Esophagus muscularis mucosa (tissue), 4 donors: ENCODE measurements around the gene VPS35. TPM values are rescaled to one million over a fixed set of nuclear protein-coding genes. Genes with fewer than 3 reads are reported as not detected.

ENCODE experiments used
- DNase-seq: peaks from one replicate; pipeline ENCODE4 v3.0.0-alpha.2; 2017; ENCODE audit errors: extremely low spot score
- H3K27ac ChIP-seq, 4 donors: fragments of 200-600 bp; sonication (generic); replicated peaks in 1 of 4; 1 replicate in 3 of 4; 2 replicates in 1 of 4; pipeline ENCODE4 v1.5.1; 2016 to 2019; ENCODE audit warnings: mild to moderate bottlenecking in 1 of 4
- H3K27me3 ChIP-seq, 4 donors: fragments of 200-600 bp; sonication (generic); one replicate each; pipeline versions ENCODE4 v1.5.1 to v1.6.0; 2016 to 2019
- H3K36me3 ChIP-seq, 4 donors: fragments of 200-600 bp; sonication (generic); one replicate each; pipeline ENCODE4 v1.5.1; 2016 to 2019
- H3K4me1 ChIP-seq, 4 donors: fragments of 200-600 bp; sonication (generic); one replicate each; pipeline ENCODE4 v1.5.1; 2016 to 2019
- H3K4me3 ChIP-seq, 4 donors: fragments of 200-600 bp; sonication (generic); 1 replicate in 2 of 4; 2 replicates in 2 of 4; pipeline ENCODE4 v1.5.1; 2016 to 2019; ENCODE audit warnings: mild to moderate bottlenecking in 4 of 4, moderate library complexity in 1 of 4
- H3K9me3 ChIP-seq, 4 donors: fragments of 200-600 bp; sonication (generic); 1 replicate in 3 of 4; 2 replicates in 1 of 4; pipeline ENCODE4 v1.5.1; 2016 to 2019
- CTCF ChIP-seq, 3 experiments: fragments of 200-600 bp in 2 of 3; fragments of 450-650 bp in 1 of 3; sonication (generic) in 2 of 3; IDR thresholded peaks; one replicate each; pipeline ENCODE4 v1.5.1; 2017 to 2019; ENCODE audit warnings: antibody characterized with exemption in 3 of 3, mild to moderate bottlenecking in 2 of 3, moderate library complexity in 1 of 3
- EP300 ChIP-seq: sonication (generic); formaldehyde crosslinking; IDR thresholded peaks from one replicate; pipeline ENCODE4 v1.6.1; 2017; ENCODE audit warnings: antibody characterized with exemption
- POLR2A ChIP-seq: fragments of 450-650 bp; IDR thresholded peaks from one replicate; pipeline ENCODE4 v1.6.1; 2017; ENCODE audit warnings: antibody characterized with exemption, moderate library complexity, mild to moderate bottlenecking, low read depth
- POLR2AphosphoS5 ChIP-seq, 2 donors: sonication (generic); formaldehyde crosslinking; IDR thresholded peaks; one replicate each; pipeline ENCODE4 v1.6.1; 2017; ENCODE audit warnings: antibody characterized with exemption in 2 of 2
- WGBS: methylation state at CpG from one replicate; pipeline ENCODE4 v1.1.5; 2018; 5-methylcytosine and 5-hydroxymethylcytosine counted together
- intact Hi-C: fragments of 100-400 bp; cut with DNase I; formaldehyde crosslinking; loops from one replicate; pipeline ENCODE4 v1.15.1; 2023
- total RNA-seq, 4 donors: library from RNA; depleted of rRNA; stranded (reverse); fragments of >200 nt; gene quantifications; one replicate each; pipeline versions ENCODE4 v1.1.0 to v1.2.1, GENCODE V29; 2016

The VPS35 gene
- total RNA-seq, 4 donors from 2014 or later, result 58.7 to 100 (median 67.3) TPM

GRCh38 chr16:46714797-46715591, 26.0 kb upstream of the VPS35 start:
- H3K27ac ChIP-seq, result no peak overlapping the region
- intact Hi-C loops, result no loop called here
- 86% methylated on average over 7 of the region's 7 CpGs for WGBS

GRCh38 chr16:46713634-46714033, 24.7 kb upstream of the VPS35 start:
- H3K27me3 ChIP-seq, result no peaks in the 10 kb centered on the region
- DNase-seq, result no peak
- peaks cover 0 to 41% (median 0%) of the 10 kb centered on the region in 4 donors for H3K36me3 ChIP-seq
- H3K4me1 ChIP-seq, result peaks cover 0 to 32% (median 0%) of the 10 kb centered on the region in 4 donors
- no peak for TF ChIP-seq POLR2AphosphoS5 (IDR thresholded peaks at IDR 0.05)
- TF ChIP-seq CTCF (IDR thresholded peaks at IDR 0.05), result no peak
- no peak for TF ChIP-seq POLR2A
- no peak overlapping the region for H3K27ac ChIP-seq
- intact Hi-C loops, result no loop called here
- no peak overlapping the region for H3K4me3 ChIP-seq
- 80% methylated on average over 3 of the region's 3 CpGs for WGBS
- H3K9me3 ChIP-seq, result no peaks in the 10 kb centered on the region

More at GRCh38 chr16:46714797-46715591, 26.0 kb upstream of the VPS35 start:
- Histone ChIP-seq H3K27me3 (no peaks in the 10 kb centered on the region), H3K9me3 (no peaks in the 10 kb centered on the region), H3K4me3 (no peak overlapping the region), H3K4me1 (peaks cover 0 to 32% (median 0%) of the 10 kb centered on the region in 4 donors), H3K36me3 (peaks cover 0 to 40% (median 0%) of the 10 kb centered on the region in 4 donors)
- TF ChIP-seq POLR2AphosphoS5 (IDR thresholded peaks at IDR 0.05) (no peak), EP300 (no peak), POLR2A (no peak), CTCF (IDR thresholded peaks at IDR 0.05) (no peak)
- DNase-seq, result no peak

GRCh38 chr16:46712911-46713310, 23.9 kb upstream of the VPS35 start:
- no peak for DNase-seq
- 62% methylated on average over 3 of the region's 3 CpGs for WGBS
- Histone ChIP-seq H3K4me1 (peaks cover 0 to 32% (median 0%) of the 10 kb centered on the region in 4 donors), H3K9me3 (no peaks in the 10 kb centered on the region), H3K27ac (no peak overlapping the region), H3K27me3 (no peaks in the 10 kb centered on the region), H3K36me3 (peaks cover 0 to 41% (median 0%) of the 10 kb centered on the region in 4 donors), H3K4me3 (no peak overlapping the region)
- TF ChIP-seq CTCF (IDR thresholded peaks at IDR 0.05), result no peak
- TF ChIP-seq EP300, result no peak
- no peak for TF ChIP-seq POLR2AphosphoS5 (IDR thresholded peaks at IDR 0.05)
- no peak for TF ChIP-seq POLR2A
- intact Hi-C loops, result no loop called here

- WGBS, result 85% methylated on average over 10 of the region's 10 CpGs
- Histone ChIP-seq H3K27me3 (no peaks in the 10 kb centered on the region), H3K27ac (no peak overlapping the region), H3K9me3 (no peaks in the 10 kb centered on the region), H3K4me1 (peaks cover 0 to 26% (median 0%) of the 10 kb centered on the region in 4 donors), H3K36me3 (peaks cover 0 to 43% (median 0%) of the 10 kb centered on the region in 4 donors), H3K4me3 (no peak overlapping the region)
- DNase-seq, result no peak
- intact Hi-C loops, result no loop called here
- TF ChIP-seq POLR2A (no peak), POLR2AphosphoS5 (IDR thresholded peaks at IDR 0.05) (no peak), EP300 (no peak), CTCF (IDR thresholded peaks at IDR 0.05) (no peak)
These were observed 22.4 kb upstream of the VPS35 start for GRCh38 chr16:46711106-46712058.
